GM23248 (cell line): ENCODE measurements around the gene FNDC1. TPM values are rescaled to one million over a fixed set of nuclear protein-coding genes. Genes with fewer than 3 reads are reported as not detected.

Experiments
- DNase-seq: peaks from one replicate; pipeline ENCODE4 v3.0.0-alpha.2; 2015
- H2AFZ ChIP-seq: fragments of 200-600 bp; sonication (generic); 2 replicates; pipeline ENCODE4 v1.6.1; 2016; ENCODE audit warnings: antibody characterized with exemption
- H3F3A ChIP-seq: fragments of 200-600 bp; sonication (generic); 2 replicates; pipeline ENCODE4 v1.6.1; 2016; ENCODE audit warnings: mild to moderate bottlenecking, antibody characterized with exemption, mixed run types; ENCODE audit not compliant: insufficient read depth
- H3K27ac ChIP-seq: fragments of 200-600 bp; sonication (generic); 2 replicates; pipeline ENCODE4 v1.5.1; 2016; ENCODE audit warnings: mild to moderate bottlenecking
- H3K27me3 ChIP-seq: fragments of 200-600 bp; sonication (generic); replicated peaks from 2 replicates; pipeline ENCODE4 v1.6.1; 2016; ENCODE audit warnings: mild to moderate bottlenecking; ENCODE audit not compliant: insufficient read depth
- H3K36me3 ChIP-seq: fragments of 200-600 bp; sonication (generic); 2 replicates; pipeline ENCODE4 v1.6.1; 2016; ENCODE audit warnings: low read depth, mild to moderate bottlenecking
- H3K4me1 ChIP-seq: fragments of 200-600 bp; sonication (generic); 2 replicates; pipeline ENCODE4 v1.6.1; 2016; ENCODE audit warnings: mild to moderate bottlenecking; ENCODE audit not compliant: insufficient read depth
- H3K4me2 ChIP-seq: fragments of 200-600 bp; sonication (generic); one replicate; pipeline ENCODE4 v1.6.1; 2016; ENCODE audit warnings: mild to moderate bottlenecking; ENCODE audit not compliant: unreplicated experiment
- H3K4me3 ChIP-seq: fragments of 200-600 bp; sonication (generic); 2 replicates; pipeline ENCODE4 v1.5.1; 2016; ENCODE audit warnings: mild to moderate bottlenecking
- H3K79me2 ChIP-seq: fragments of 200-600 bp; sonication (generic); 2 replicates; pipeline ENCODE4 v1.6.1; 2016; ENCODE audit warnings: mild to moderate bottlenecking; ENCODE audit not compliant: insufficient read depth
- H3K9ac ChIP-seq: fragments of 200-600 bp; sonication (generic); 2 replicates; pipeline ENCODE4 v1.6.1; 2016; ENCODE audit warnings: mild to moderate bottlenecking
- H3K9me2 ChIP-seq: fragments of 200-600 bp; sonication (generic); 2 replicates; pipeline ENCODE4 v1.6.1; 2016; ENCODE audit warnings: mixed run types, mild to moderate bottlenecking, moderate library complexity; ENCODE audit not compliant: insufficient read depth
- H3K9me3 ChIP-seq: fragments of 200-600 bp; sonication (generic); one replicate; pipeline ENCODE4 v1.6.1; 2017; ENCODE audit warnings: low read depth
- H4K20me1 ChIP-seq: fragments of 200-600 bp; sonication (generic); 2 replicates; pipeline ENCODE4 v1.6.0; 2016; ENCODE audit not compliant: insufficient read depth
- EZH2 ChIP-seq: fragments of 200-600 bp; sonication (generic); IDR thresholded peaks from 2 replicates; pipeline ENCODE4 v1.6.1; 2018; ENCODE audit warnings: antibody characterized with exemption, mild to moderate bottlenecking; ENCODE audit not compliant: insufficient read depth, poor library complexity, severe bottlenecking
- EZH2phosphoT487 ChIP-seq: fragments of 200-600 bp; sonication (generic); IDR thresholded peaks from 2 replicates; pipeline ENCODE4 v1.6.1; 2018; ENCODE audit warnings: antibody characterized with exemption, moderate library complexity, mild to moderate bottlenecking, low read depth; ENCODE audit not compliant: insufficient read depth
- WGBS, 2 experiments: methylation state at CpG; one replicate each; pipeline ENCODE4 v1.1.6; 2015 to 2017; ENCODE audit warnings: low lambda C conversion rate in 2 of 2, low coverage in 1 of 2; ENCODE audit errors: missing lambda C conversion rate in 2 of 2; 5-methylcytosine and 5-hydroxymethylcytosine counted together
- in situ Hi-C: fragments of 300-500 bp; cut with MboI; formaldehyde crosslinking; loops from 2 replicates; pipeline ENCODE4 v1.15.0; 2020
- polyA plus RNA-seq: library from polyadenylated mRNA; unstranded; fragments of >200 nt; fragmentation: Nextera tagmentation; extraction: Ambion mirVana; gene quantifications from 2 replicates; pipeline ENCODE4 v1.2.1, GENCODE V29; 2016
- total RNA-seq: library from RNA; depleted of rRNA; stranded (reverse); fragments of >200 nt; shearing (Covaris generic); gene quantifications from 2 replicates; pipeline ENCODE4 v1.2.3, GENCODE V29; 2014

FNDC1 gene
- total and polyA plus RNA-seq, 2 experiments from 2014 or later = 5.2 to 7.8 TPM

DNA sequence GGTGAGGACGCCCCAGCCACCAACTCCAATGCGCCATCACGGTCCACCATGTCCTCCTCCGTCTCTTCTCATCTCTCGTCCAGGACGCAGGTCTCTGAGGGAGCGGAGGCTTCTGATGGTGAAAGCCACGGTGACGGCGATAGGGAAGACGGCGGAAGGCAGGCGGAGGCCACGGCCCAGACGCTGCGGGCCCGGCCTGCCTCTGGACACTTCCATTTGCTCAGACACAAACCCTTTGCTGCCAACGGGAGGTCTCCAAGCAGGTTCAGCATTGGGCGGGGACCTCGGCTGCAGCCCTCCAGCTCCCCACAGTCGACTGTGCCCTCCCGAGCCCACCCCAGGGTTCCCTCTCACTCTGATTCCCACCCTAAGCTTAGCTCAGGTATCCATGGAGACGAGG is 63.6 kb downstream of the FNDC1 start:
- no peak overlapping the region for H3K4me3 ChIP-seq
- no peak overlapping the region for H3K27ac ChIP-seq
- H3K4me2 ChIP-seq = no peak overlapping the region
- H3K9ac ChIP-seq = no peak overlapping the region
- no peaks in the 10 kb centered on the region for H3K4me1 ChIP-seq
- in situ Hi-C loops = no loop called here
- no peaks in the 10 kb centered on the region for H3F3A ChIP-seq
- DNase-seq = no peak
- no peaks in the 10 kb centered on the region for H4K20me1 ChIP-seq
- H3K9me3 ChIP-seq = no peaks in the 10 kb centered on the region
- TF ChIP-seq EZH2phosphoT487 (no peak), EZH2 (no peak)
- H2AFZ ChIP-seq = no peak overlapping the region
- no peaks in the 10 kb centered on the region for H3K9me2 ChIP-seq
- H3K79me2 ChIP-seq = no peaks in the 10 kb centered on the region
- H3K36me3 ChIP-seq = no peaks in the 10 kb centered on the region
- H3K27me3 ChIP-seq = no peaks in the 10 kb centered on the region
- WGBS, 2 experiments = 89 to 90% methylated on average over 21 to 23 of the region's 23 CpGs

DNA sequence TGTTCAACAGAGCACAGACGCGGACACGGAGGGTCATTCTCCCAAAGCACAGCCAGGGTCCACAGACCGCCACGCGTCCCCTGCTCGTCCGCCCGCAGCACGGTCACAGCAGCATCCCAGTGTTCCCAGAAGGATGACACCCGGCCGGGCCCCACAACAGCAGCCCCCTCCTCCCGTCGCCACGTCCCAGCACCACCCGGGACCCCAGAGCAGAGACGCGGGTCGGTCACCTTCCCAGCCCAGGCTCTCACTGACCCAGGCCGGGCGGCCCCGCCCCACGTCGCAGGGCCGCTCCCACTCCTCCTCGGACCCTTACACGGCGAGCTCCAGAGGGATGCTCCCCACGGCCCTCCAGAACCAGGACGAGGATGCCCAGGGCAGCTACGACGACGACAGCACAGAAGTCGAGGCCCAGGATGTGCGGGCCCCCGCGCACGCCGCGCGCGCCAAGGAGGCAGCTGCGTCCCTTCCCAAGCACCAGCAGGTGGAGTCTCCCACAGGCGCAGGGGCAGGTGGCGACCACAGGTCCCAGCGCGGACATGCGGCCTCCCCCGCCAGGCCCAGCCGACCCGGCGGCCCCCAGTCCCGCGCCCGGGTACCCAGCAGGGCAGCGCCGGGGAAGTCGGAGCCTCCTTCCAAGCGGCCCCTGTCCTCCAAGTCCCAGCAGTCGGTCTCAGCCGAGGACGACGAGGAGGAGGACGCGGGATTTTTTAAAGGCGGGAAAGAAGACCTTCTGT is 64.3 kb downstream of the FNDC1 start:
- Histone ChIP-seq H3F3A (no peaks in the 10 kb centered on the region), H3K9me3 (no peaks in the 10 kb centered on the region), H3K4me2 (no peak overlapping the region), H3K9me2 (no peaks in the 10 kb centered on the region), H3K9ac (no peak overlapping the region), H3K4me3 (no peak overlapping the region), H3K79me2 (no peaks in the 10 kb centered on the region), H3K27me3 (no peaks in the 10 kb centered on the region), H3K27ac (no peak overlapping the region), H4K20me1 (no peaks in the 10 kb centered on the region), H3K4me1 (no peaks in the 10 kb centered on the region), H2AFZ (no peak overlapping the region), H3K36me3 (no peaks in the 10 kb centered on the region)
- in situ Hi-C loops = no loop called here
- no peak for DNase-seq
- 80 to 83% methylated on average over 44 to 64 of the region's 66 CpGs for WGBS, 2 experiments
- TF ChIP-seq EZH2 = no peak
- TF ChIP-seq EZH2phosphoT487 = no peak

- 74 to 84% methylated on average over 17 to 26 of the region's 26 CpGs for WGBS, 2 experiments
- no peaks in the 10 kb centered on the region for H3K9me3 ChIP-seq
- H3K9me2 ChIP-seq = no peaks in the 10 kb centered on the region
- no peaks in the 10 kb centered on the region for H3K4me1 ChIP-seq
- no peak overlapping the region for H3K27ac ChIP-seq
- H3K27me3 ChIP-seq = no peaks in the 10 kb centered on the region
- H4K20me1 ChIP-seq = no peaks in the 10 kb centered on the region
- in situ Hi-C loops = no loop called here
- no peak overlapping the region for H3K4me2 ChIP-seq
- no peak for TF ChIP-seq EZH2
- no peak for TF ChIP-seq EZH2phosphoT487
- no peaks in the 10 kb centered on the region for H3K36me3 ChIP-seq
- H3K4me3 ChIP-seq = no peak overlapping the region
- H3K9ac ChIP-seq = no peak overlapping the region
- no peaks in the 10 kb centered on the region for H3F3A ChIP-seq
- DNase-seq = no peak
- H2AFZ ChIP-seq = no peak overlapping the region
- no peaks in the 10 kb centered on the region for H3K79me2 ChIP-seq
Observed at GRCh38 chr6:159234102-159234553, 64.9 kb downstream of the FNDC1 start.

GRCh38 chr6:159238920-159239558 is 69.8 kb downstream of the FNDC1 start:
- no peak overlapping the region for H2AFZ ChIP-seq
- H4K20me1 ChIP-seq = no peaks in the 10 kb centered on the region
- H3K79me2 ChIP-seq = no peaks in the 10 kb centered on the region
- H3K4me2 ChIP-seq = no peak overlapping the region
- H3K9me3 ChIP-seq = no peaks in the 10 kb centered on the region
- H3K27me3 ChIP-seq = no peaks in the 10 kb centered on the region
- no peaks in the 10 kb centered on the region for H3K9me2 ChIP-seq
- no peak for DNase-seq
- WGBS, 2 experiments = 67 to 68% methylated on average over 9 of the region's 9 CpGs
- in situ Hi-C loops = no loop called here
- no peaks in the 10 kb centered on the region for H3K4me1 ChIP-seq
- TF ChIP-seq EZH2 (no peak), EZH2phosphoT487 (no peak)
- H3K36me3 ChIP-seq = no peaks in the 10 kb centered on the region
- H3K27ac ChIP-seq = no peak overlapping the region
- no peak overlapping the region for H3K9ac ChIP-seq
- no peak overlapping the region for H3K4me3 ChIP-seq
- H3F3A ChIP-seq = no peaks in the 10 kb centered on the region
